Fibroblast of lung (primary cell): ENCODE results near the gene BTNL2. TPM values are rescaled to one million over a fixed set of nuclear protein-coding genes. Genes with fewer than 3 reads are reported as not detected.

Source experiments
- DNase-seq, 2 donors: peaks; one replicate each; pipeline versions ENCODE4 v3.0.0 to v3.0.0-alpha.2; 2010; ENCODE audit warnings: low read depth in 2 of 2
- H2AFZ ChIP-seq: 2 replicates; pipeline ENCODE4 v1.5.1; 2012; ENCODE audit warnings: low read length, control low read depth, inconsistent platforms
- H3K27ac ChIP-seq: 2 replicates; pipeline ENCODE4 v1.5.1; 2011; ENCODE audit warnings: low read length, control low read depth; ENCODE audit not compliant: insufficient read depth
- H3K27me3 ChIP-seq: 2 replicates; pipeline ENCODE4 v1.5.1; 2011; ENCODE audit warnings: mild to moderate bottlenecking, low read length; ENCODE audit not compliant: control insufficient read depth, insufficient read depth
- H3K36me3 ChIP-seq: 2 replicates; pipeline ENCODE4 v1.5.1; 2011; ENCODE audit warnings: low read length; ENCODE audit not compliant: control insufficient read depth, insufficient read depth
- H3K4me1 ChIP-seq: 2 replicates; pipeline ENCODE4 v1.5.1; 2011; ENCODE audit warnings: low read length; ENCODE audit not compliant: control insufficient read depth, insufficient read depth; ENCODE audit errors: extremely low read depth
- H3K4me2 ChIP-seq: 2 replicates; pipeline ENCODE4 v1.5.1; 2011; ENCODE audit warnings: low read length, control low read depth; ENCODE audit not compliant: insufficient read depth; ENCODE audit errors: extremely low read depth
- H3K4me3 ChIP-seq, 4 experiments: fragments of 200-600 bp in 1 of 4; sonication (generic) in 1 of 4; replicated peaks in 1 of 4; 2 replicates each; pipeline ENCODE4 v1.5.1; 2011 to 2016; ENCODE audit warnings: low read length in 4 of 4, low read depth in 3 of 4, mild to moderate bottlenecking in 3 of 4, control low read depth in 2 of 4, inconsistent platforms in 1 of 4, mixed read lengths in 1 of 4; ENCODE audit not compliant: insufficient read depth in 1 of 4; ENCODE audit errors: control extremely low read depth in 1 of 4
- H3K79me2 ChIP-seq: 2 replicates; pipeline ENCODE4 v1.5.1; 2012; ENCODE audit warnings: mild to moderate bottlenecking, low read length, inconsistent platforms; ENCODE audit not compliant: control insufficient read depth, insufficient read depth
- H3K9ac ChIP-seq: 2 replicates; pipeline ENCODE4 v1.5.1; 2011; ENCODE audit warnings: mild to moderate bottlenecking, low read length, control low read depth; ENCODE audit not compliant: insufficient read depth
- H3K9me3 ChIP-seq: 2 replicates; pipeline ENCODE4 v1.5.1; 2012; ENCODE audit warnings: low read depth, low read length; ENCODE audit not compliant: control insufficient read depth, insufficient read depth
- H4K20me1 ChIP-seq: 2 replicates; pipeline ENCODE4 v1.5.1; 2011; ENCODE audit warnings: low read length; ENCODE audit not compliant: control insufficient read depth, insufficient read depth; ENCODE audit errors: extremely low read depth
- EZH2 ChIP-seq: IDR thresholded peaks from 2 replicates; pipeline ENCODE4 v1.5.1; 2012; ENCODE audit warnings: low read length, control low read depth, mild to moderate bottlenecking; ENCODE audit errors: missing control alignments
- polyA plus RNA-seq, 2 donors: library from polyadenylated mRNA; depleted of rRNA in 1 of 2; stranded (reverse) in 1 of 2; unstranded in 1 of 2; fragments of >200 nt; gene quantifications; 2 replicates each; pipeline ENCODE4 v1.2.1, GENCODE V29; 2011 to 2012; ENCODE audit warnings: missing spikeins in 1 of 2
- total RNA-seq: library from RNA; depleted of rRNA; stranded (reverse); fragments of >200 nt; gene quantifications from 2 replicates; pipeline ENCODE4 v1.2.1, GENCODE V29; 2014
- TF ChIP-seq, protein P1 (sequence below), 2 donors: IDR thresholded peaks in 1 of 2; conservative IDR thresholded peaks in 1 of 2; 1 replicate in 1 of 2; 2 replicates in 1 of 2; pipeline ENCODE4 v1.5.1; 2011 to 2012; ENCODE audit warnings: low read length in 2 of 2, control low read depth in 1 of 2, inconsistent platforms in 1 of 2, low read depth in 1 of 2, mild to moderate bottlenecking in 1 of 2

Gene BTNL2
- total and polyA plus RNA-seq, 2 donors (not counting 1 experiment from before 2014, with no cell fraction given), result not detected

DNA sequence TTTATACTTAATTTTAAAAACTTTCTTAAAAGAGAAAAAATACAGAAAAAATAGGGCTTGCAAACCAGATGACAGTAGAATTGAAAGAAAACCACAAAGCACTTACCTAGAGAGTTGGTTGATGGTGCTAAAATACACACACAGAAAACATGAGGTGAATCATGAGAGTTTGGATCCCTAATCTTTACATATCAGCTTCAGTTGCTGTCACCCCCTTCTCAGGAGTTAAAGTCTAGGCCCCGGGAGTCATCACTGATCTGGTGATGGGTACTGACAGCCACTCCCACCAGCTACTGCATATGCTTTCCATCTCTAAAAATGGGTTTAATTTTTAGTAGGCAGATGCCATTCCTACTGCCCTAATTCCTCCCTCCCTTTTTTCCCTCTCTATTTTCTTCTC lies 52.0 kb downstream of the BTNL2 start:
- H3K79me2 ChIP-seq, result no peaks in the 10 kb centered on the region
- H4K20me1 ChIP-seq, result no peaks in the 10 kb centered on the region
- no peak overlapping the region for H3K27ac ChIP-seq
- no peaks in the 10 kb centered on the region for H3K4me1 ChIP-seq
- no peak overlapping the region for H3K4me2 ChIP-seq
- no peaks in the 10 kb centered on the region for H3K9me3 ChIP-seq
- no peaks in the 10 kb centered on the region for H3K36me3 ChIP-seq
- H3K4me3 ChIP-seq, result no peak overlapping the region
- H3K27me3 ChIP-seq, result no peaks in the 10 kb centered on the region
- TF ChIP-seq, protein P1, sequence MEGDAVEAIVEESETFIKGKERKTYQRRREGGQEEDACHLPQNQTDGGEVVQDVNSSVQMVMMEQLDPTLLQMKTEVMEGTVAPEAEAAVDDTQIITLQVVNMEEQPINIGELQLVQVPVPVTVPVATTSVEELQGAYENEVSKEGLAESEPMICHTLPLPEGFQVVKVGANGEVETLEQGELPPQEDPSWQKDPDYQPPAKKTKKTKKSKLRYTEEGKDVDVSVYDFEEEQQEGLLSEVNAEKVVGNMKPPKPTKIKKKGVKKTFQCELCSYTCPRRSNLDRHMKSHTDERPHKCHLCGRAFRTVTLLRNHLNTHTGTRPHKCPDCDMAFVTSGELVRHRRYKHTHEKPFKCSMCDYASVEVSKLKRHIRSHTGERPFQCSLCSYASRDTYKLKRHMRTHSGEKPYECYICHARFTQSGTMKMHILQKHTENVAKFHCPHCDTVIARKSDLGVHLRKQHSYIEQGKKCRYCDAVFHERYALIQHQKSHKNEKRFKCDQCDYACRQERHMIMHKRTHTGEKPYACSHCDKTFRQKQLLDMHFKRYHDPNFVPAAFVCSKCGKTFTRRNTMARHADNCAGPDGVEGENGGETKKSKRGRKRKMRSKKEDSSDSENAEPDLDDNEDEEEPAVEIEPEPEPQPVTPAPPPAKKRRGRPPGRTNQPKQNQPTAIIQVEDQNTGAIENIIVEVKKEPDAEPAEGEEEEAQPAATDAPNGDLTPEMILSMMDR (conservative IDR thresholded peaks at IDR 0.05 in 1 of 2, IDR thresholded peaks at IDR 0.05 in 1 of 2; ENCODE audit: low read depth in 1 of 2, low read length in 2 of 2), result no peak
- no peak for TF ChIP-seq EZH2
- no peak for DNase-seq
- no peak overlapping the region for H2AFZ ChIP-seq
- no peak overlapping the region for H3K9ac ChIP-seq

DNA sequence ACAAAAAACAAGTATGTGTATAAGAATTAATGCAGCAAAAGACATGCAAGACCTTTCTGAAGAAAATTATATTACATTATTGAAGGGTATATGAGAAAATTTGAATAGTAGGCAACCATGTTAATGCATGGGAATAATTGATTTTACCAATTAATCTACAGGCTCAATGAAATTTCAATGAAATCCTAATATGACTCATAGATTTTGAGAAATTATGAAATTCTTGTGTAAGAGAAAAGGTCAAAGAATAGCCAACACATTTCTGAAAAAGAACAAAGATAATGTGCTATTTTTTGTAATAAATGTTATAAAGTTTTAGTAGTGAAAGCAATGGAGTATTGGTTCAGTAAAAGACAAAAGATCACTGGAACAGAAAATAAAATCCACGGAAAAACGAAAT lies 53.6 kb downstream of the BTNL2 start:
- TF ChIP-seq EZH2, result no peak
- TF ChIP-seq, protein P1 (conservative IDR thresholded peaks at IDR 0.05 in 1 of 2, IDR thresholded peaks at IDR 0.05 in 1 of 2; ENCODE audit: low read depth in 1 of 2, low read length in 2 of 2), result no peak
- Histone ChIP-seq H3K36me3 (no peaks in the 10 kb centered on the region), H4K20me1 (no peaks in the 10 kb centered on the region), H3K4me2 (no peak overlapping the region), H3K9me3 (no peaks in the 10 kb centered on the region), H3K27ac (no peak overlapping the region), H3K9ac (no peak overlapping the region), H3K4me3 (no peak overlapping the region), H3K27me3 (no peaks in the 10 kb centered on the region), H3K79me2 (no peaks in the 10 kb centered on the region), H3K4me1 (no peaks in the 10 kb centered on the region), H2AFZ (no peak overlapping the region)
- no peak for DNase-seq

Other genes with a start within 250 kb of the BTNL2 start
- gene EGFL8, start 242.6 kb downstream of the BTNL2 start, total RNA-seq, result 0.99 and 1.0 TPM in 2 replicates
- gene EGFL8, start 242.6 kb downstream of the BTNL2 start, polyA plus RNA-seq, result 0.77 and 2.3 TPM in 2 replicates
- gene AGPAT1, start 231.1 kb downstream of the BTNL2 start, total RNA-seq, result 15.9 and 22.1 TPM in 2 replicates
- gene AGPAT1, start 231.1 kb downstream of the BTNL2 start, polyA plus RNA-seq, result 79.0 and 92.1 TPM in 2 replicates
- 22.1 and 23.9 TPM in 2 replicates for gene RNF5, start 228.8 kb downstream of the BTNL2 start, total RNA-seq
- 54.5 and 63.4 TPM in 2 replicates for gene RNF5, start 228.8 kb downstream of the BTNL2 start, polyA plus RNA-seq
- 0.26 and 0.50 TPM in 2 replicates for gene AGER, start 222.9 kb downstream of the BTNL2 start, total RNA-seq
- gene AGER, start 222.9 kb downstream of the BTNL2 start, polyA plus RNA-seq, result 0.78 and 0.99 TPM in 2 replicates
- 23.6 and 35.0 TPM in 2 replicates for gene PBX2, start 217.0 kb downstream of the BTNL2 start, total RNA-seq
- 39.4 and 41.8 TPM in 2 replicates for gene PBX2, start 217.0 kb downstream of the BTNL2 start, polyA plus RNA-seq
- 1.3 and 2.3 TPM in 2 replicates for gene GPSM3, start 214.5 kb downstream of the BTNL2 start, total RNA-seq
- gene GPSM3, start 214.5 kb downstream of the BTNL2 start, polyA plus RNA-seq, result 3.9 and 7.0 TPM in 2 replicates
- gene NOTCH4, start 183.1 kb downstream of the BTNL2 start, total RNA-seq, result 0.77 and 0.99 TPM in 2 replicates
- 0.42 and 0.66 TPM in 2 replicates for gene NOTCH4, start 183.1 kb downstream of the BTNL2 start, polyA plus RNA-seq
- gene TSBP1, start 35.3 kb downstream of the BTNL2 start, total RNA-seq, result under 0.01 TPM in 1 of 2 replicates, not detected in the other
- gene TSBP1, start 35.3 kb downstream of the BTNL2 start, polyA plus RNA-seq, result not detected in 2 replicates
- gene HLA-DRA, start 32.7 kb upstream of the BTNL2 start, total RNA-seq, result 0.17 and 1.0 TPM in 2 replicates
- 0.25 and 0.99 TPM in 2 replicates for gene HLA-DRA, start 32.7 kb upstream of the BTNL2 start, polyA plus RNA-seq
- not detected in 2 replicates for gene HLA-DRB5, start 123.1 kb upstream of the BTNL2 start, total RNA-seq
- not detected in 2 replicates for gene HLA-DRB5, start 123.1 kb upstream of the BTNL2 start, polyA plus RNA-seq
- under 0.01 and 0.26 TPM in 2 replicates for gene HLA-DRB1, start 182.7 kb upstream of the BTNL2 start, total RNA-seq
- gene HLA-DRB1, start 182.7 kb upstream of the BTNL2 start, polyA plus RNA-seq, result 0.06 and 0.42 TPM in 2 replicates
- 0.26 TPM in 1 of 2 replicates, not detected in the other for gene HLA-DQA1, start 230.2 kb upstream of the BTNL2 start, total RNA-seq
- gene HLA-DQA1, start 230.2 kb upstream of the BTNL2 start, polyA plus RNA-seq, result 0.10 TPM in 1 of 2 replicates, not detected in the other